WTC11 (cell line): ENCODE data around the gene SSX5. TPM values are rescaled to one million over a fixed set of nuclear protein-coding genes. Genes with fewer than 3 reads are reported as not detected.

Experiments
- ATAC-seq: fragments of 200-7000 bp; cut with Tn5 transposase; 2 replicates; pipeline ENCODE4 v1.10.0; 2021; ENCODE audit warnings: mild to moderate bottlenecking, moderate library complexity
- CTCF ChIA-PET: fragments of 300-600 bp; sonication (Branson Sonifier 250); formaldehyde crosslinking; loops from one replicate; lab custom pipeline; 2021; ENCODE audit warnings: antibody characterized with exemption; lab: Charles Lee
- POLR2A ChIA-PET: fragments of 350-600 bp; sonication (Branson Sonifier 250); formaldehyde crosslinking; loops from one replicate; lab custom pipeline; 2021; ENCODE audit warnings: antibody characterized with exemption; lab: Charles Lee
- DNase-seq: peaks from one replicate; pipeline ENCODE4 v3.0.0; 2021; ENCODE audit warnings: low spot score
- H3K27ac Mint-ChIP-seq: 2 replicates; pipeline ENCODE4 v1.8.0; 2021; ENCODE audit warnings: mixed read lengths
- H3K27me3 Mint-ChIP-seq: 2 replicates; pipeline ENCODE4 v1.8.0; 2021; ENCODE audit warnings: low read depth, mild to moderate bottlenecking, moderate library complexity, mixed read lengths
- H3K36me3 Mint-ChIP-seq: 2 replicates; pipeline ENCODE4 v1.8.0; 2021; ENCODE audit warnings: mixed read lengths
- H3K4me1 Mint-ChIP-seq: 2 replicates; pipeline ENCODE4 v1.8.0; 2022; ENCODE audit warnings: mixed read lengths
- H3K4me3 Mint-ChIP-seq: 2 replicates; pipeline ENCODE4 v1.8.0; 2021; ENCODE audit warnings: mild to moderate bottlenecking, moderate library complexity, mixed read lengths
- H3K9me3 Mint-ChIP-seq: 2 replicates; pipeline ENCODE4 v1.8.0; 2021; ENCODE audit warnings: mixed read lengths
- ATF1 ChIP-seq: sonication (generic); formaldehyde crosslinking; IDR thresholded peaks from 2 replicates; pipeline ENCODE4 v1.8.1; 2023; ENCODE audit warnings: mild to moderate bottlenecking, moderate library complexity, missing genetic modification reagents
- CBFB ChIP-seq: sonication (generic); formaldehyde crosslinking; IDR thresholded peaks from 2 replicates; pipeline ENCODE4 v1.8.1; 2022; ENCODE audit warnings: mild to moderate bottlenecking, low read depth, missing genetic modification reagents
- GRHL2 ChIP-seq: fragments of 250-450 bp; sonication (Bioruptor Pico); IDR thresholded peaks from 2 replicates; pipeline ENCODE4 v1.8.0; 2022; ENCODE audit warnings: mild to moderate bottlenecking, moderate library complexity; ENCODE audit not compliant: insufficient replicate concordance, severe bottlenecking
- IRF2 ChIP-seq: sonication (generic); formaldehyde crosslinking; IDR thresholded peaks from 2 replicates; pipeline ENCODE4 v1.8.0; 2022; ENCODE audit warnings: low read depth, missing genetic modification reagents, borderline replicate concordance
- JAZF1 ChIP-seq: fragments of 250-450 bp; sonication (Bioruptor Pico); IDR thresholded peaks from 2 replicates; pipeline ENCODE4 v1.9.0; 2021; ENCODE audit warnings: moderate library complexity, mild to moderate bottlenecking, inconsistent platforms
- MXD4 ChIP-seq: fragments of 250-450 bp; sonication (Bioruptor Pico); IDR thresholded peaks from 2 replicates; pipeline ENCODE4 v1.8.0; 2021; ENCODE audit warnings: mild to moderate bottlenecking, moderate library complexity, borderline replicate concordance
- NFATC4 ChIP-seq: fragments of 250-450 bp; sonication (Bioruptor Pico); IDR thresholded peaks from 2 replicates; pipeline ENCODE4 v1.9.0; 2021; ENCODE audit warnings: mild to moderate bottlenecking
- NR2C2 ChIP-seq: sonication (generic); formaldehyde crosslinking; IDR thresholded peaks from 2 replicates; pipeline ENCODE4 v1.8.0; 2022; ENCODE audit warnings: mild to moderate bottlenecking, missing genetic modification reagents
- OVOL2 ChIP-seq: fragments of 250-450 bp; sonication (Bioruptor Pico); IDR thresholded peaks from 2 replicates; pipeline ENCODE4 v1.9.0; 2021; ENCODE audit warnings: mild to moderate bottlenecking, borderline replicate concordance
- TCF7 ChIP-seq: sonication (generic); formaldehyde crosslinking; IDR thresholded peaks from 2 replicates; pipeline ENCODE4 v1.8.0; 2022; ENCODE audit warnings: mild to moderate bottlenecking, low read depth, missing genetic modification reagents, moderate library complexity
- TEAD1 ChIP-seq: sonication (generic); formaldehyde crosslinking; IDR thresholded peaks from 2 replicates; pipeline ENCODE4 v1.8.0; 2022; ENCODE audit warnings: mild to moderate bottlenecking, missing genetic modification reagents
- TP53 ChIP-seq: sonication (generic); formaldehyde crosslinking; IDR thresholded peaks from 2 replicates; pipeline ENCODE4 v1.8.1; 2023; ENCODE audit warnings: mild to moderate bottlenecking, missing genetic modification reagents
- ZNF138 ChIP-seq: sonication (generic); formaldehyde crosslinking; conservative IDR thresholded peaks from 2 replicates; pipeline ENCODE4 v1.8.1; 2022; ENCODE audit warnings: mild to moderate bottlenecking, moderate library complexity, missing genetic modification reagents
- ZNF232 ChIP-seq: sonication (generic); formaldehyde crosslinking; IDR thresholded peaks from 2 replicates; pipeline ENCODE4 v1.8.0; 2022; ENCODE audit warnings: mild to moderate bottlenecking, missing genetic modification reagents
- ZNF263 ChIP-seq: sonication (generic); formaldehyde crosslinking; IDR thresholded peaks from 2 replicates; pipeline ENCODE4 v1.8.1; 2022; ENCODE audit warnings: low read depth, mild to moderate bottlenecking, moderate library complexity, missing genetic modification reagents
- ZNF317 ChIP-seq: sonication (generic); formaldehyde crosslinking; IDR thresholded peaks from 2 replicates; pipeline ENCODE4 v1.8.1; 2023; ENCODE audit warnings: low read depth, mild to moderate bottlenecking, moderate library complexity, missing genetic modification reagents, borderline replicate concordance
- ZNF416 ChIP-seq: fragments of 250-450 bp; sonication (Bioruptor Pico); IDR thresholded peaks from 2 replicates; pipeline ENCODE4 v1.9.0; 2021; ENCODE audit warnings: mild to moderate bottlenecking, inconsistent platforms
- total RNA-seq: library from RNA; stranded (reverse); gene quantifications from 3 replicates; pipeline ENCODE4 v1.2.3, GENCODE V29; 2021
- TF ChIP-seq, protein P1 (sequence below): sonication (generic); formaldehyde crosslinking; IDR thresholded peaks from 2 replicates; pipeline ENCODE4 v1.8.0; 2022; ENCODE audit warnings: mild to moderate bottlenecking, missing genetic modification reagents
- TF ChIP-seq, protein P2 (sequence below): sonication (generic); formaldehyde crosslinking; IDR thresholded peaks from 2 replicates; pipeline ENCODE4 v1.8.1; 2022; ENCODE audit warnings: low read depth, mild to moderate bottlenecking, moderate library complexity, missing genetic modification reagents, borderline replicate concordance
- TF ChIP-seq, protein P3 (sequence below): sonication (generic); formaldehyde crosslinking; IDR thresholded peaks from 2 replicates; pipeline ENCODE4 v1.8.1; 2023; ENCODE audit warnings: mild to moderate bottlenecking, moderate library complexity, missing genetic modification reagents
- TF ChIP-seq, protein P4 (sequence below): sonication (generic); formaldehyde crosslinking; IDR thresholded peaks from 2 replicates; pipeline ENCODE4 v1.8.0; 2023; ENCODE audit warnings: mild to moderate bottlenecking, missing genetic modification reagents
- TF ChIP-seq, protein P5 (sequence below): sonication (generic); formaldehyde crosslinking; IDR thresholded peaks from 2 replicates; pipeline ENCODE4 v1.8.0; 2022; ENCODE audit warnings: mild to moderate bottlenecking, missing genetic modification reagents
- TF ChIP-seq, protein P6 (sequence below): sonication (generic); formaldehyde crosslinking; IDR thresholded peaks from 2 replicates; pipeline ENCODE4 v1.8.0; 2023; ENCODE audit warnings: missing genetic modification reagents

The SSX5 gene
- total RNA-seq, 1 experiment from 2014 or later: not detected

DNA sequence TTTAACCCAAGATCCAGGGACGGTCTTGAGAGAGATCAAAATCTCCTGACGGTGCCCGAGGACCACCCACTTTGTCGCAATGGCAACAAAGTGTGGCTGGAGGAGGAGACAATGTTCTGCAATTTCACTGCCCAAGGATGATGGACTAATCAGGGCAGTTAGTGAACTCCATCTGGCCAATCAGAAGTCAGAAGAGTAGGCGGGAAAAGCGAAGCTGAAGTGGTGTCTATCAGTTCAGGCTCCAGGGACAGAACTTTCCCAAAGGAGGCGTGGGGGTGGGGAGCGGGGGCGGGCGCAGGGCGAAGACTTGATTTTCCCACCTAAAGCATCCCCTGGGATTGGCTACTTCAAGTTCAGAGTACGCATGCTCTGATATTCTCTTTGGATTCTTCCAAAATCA, 40.6 kb downstream of the SSX5 start (continued):
- TF ChIP-seq CBFB (CRISPR knock-in tag) (no peak), GRHL2 (CRISPR knock-in tag) (no peak), MXD4 (CRISPR knock-in tag) (no peak), NR2C2 (CRISPR knock-in tag) (no peak)

DNA sequence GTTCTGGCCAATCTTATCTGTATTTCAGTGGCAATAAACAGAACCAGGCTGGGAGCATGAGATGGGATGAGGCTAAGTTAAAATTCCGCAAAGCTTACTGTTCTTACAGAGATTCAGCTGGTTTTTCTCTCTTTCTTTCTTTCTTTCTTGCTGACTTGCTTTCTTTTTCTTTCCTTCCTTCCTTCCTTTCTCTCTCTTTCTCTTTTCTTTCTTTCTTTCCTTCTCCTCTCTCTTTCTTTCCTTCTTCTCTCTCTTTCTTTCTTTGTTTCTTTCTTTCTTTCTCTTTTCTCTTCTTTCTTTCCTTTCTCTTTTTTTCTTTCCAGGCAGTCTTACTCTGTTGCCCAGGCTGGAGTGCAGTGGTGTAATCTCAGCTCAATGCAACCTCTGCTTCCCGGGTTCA, 41.8 kb downstream of the SSX5 start:
- no peaks in the 10 kb centered on the region for H3K4me1 Mint-ChIP-seq
- H3K27ac Mint-ChIP-seq: no peak overlapping the region
- DNase-seq: no peak
- ATAC-seq: no peak
- ChIA-PET CTCF (no interaction called here), POLR2A (no interaction called here)
- no peaks in the 10 kb centered on the region for H3K36me3 Mint-ChIP-seq
- H3K27me3 Mint-ChIP-seq: no peaks in the 10 kb centered on the region; the same call in 1 of the 2 replicates
- H3K9me3 Mint-ChIP-seq: no peaks in the 10 kb centered on the region
- TF ChIP-seq, protein P1, sequence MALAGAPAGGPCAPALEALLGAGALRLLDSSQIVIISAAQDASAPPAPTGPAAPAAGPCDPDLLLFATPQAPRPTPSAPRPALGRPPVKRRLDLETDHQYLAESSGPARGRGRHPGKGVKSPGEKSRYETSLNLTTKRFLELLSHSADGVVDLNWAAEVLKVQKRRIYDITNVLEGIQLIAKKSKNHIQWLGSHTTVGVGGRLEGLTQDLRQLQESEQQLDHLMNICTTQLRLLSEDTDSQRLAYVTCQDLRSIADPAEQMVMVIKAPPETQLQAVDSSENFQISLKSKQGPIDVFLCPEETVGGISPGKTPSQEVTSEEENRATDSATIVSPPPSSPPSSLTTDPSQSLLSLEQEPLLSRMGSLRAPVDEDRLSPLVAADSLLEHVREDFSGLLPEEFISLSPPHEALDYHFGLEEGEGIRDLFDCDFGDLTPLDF (CRISPR knock-in tag): no peak
- no peak for TF ChIP-seq NFATC4 (CRISPR knock-in tag)
- no peak for TF ChIP-seq ATF1
- TF ChIP-seq OVOL2 (CRISPR knock-in tag): no peak
- no peak for TF ChIP-seq TP53
- TF ChIP-seq, protein P2, sequence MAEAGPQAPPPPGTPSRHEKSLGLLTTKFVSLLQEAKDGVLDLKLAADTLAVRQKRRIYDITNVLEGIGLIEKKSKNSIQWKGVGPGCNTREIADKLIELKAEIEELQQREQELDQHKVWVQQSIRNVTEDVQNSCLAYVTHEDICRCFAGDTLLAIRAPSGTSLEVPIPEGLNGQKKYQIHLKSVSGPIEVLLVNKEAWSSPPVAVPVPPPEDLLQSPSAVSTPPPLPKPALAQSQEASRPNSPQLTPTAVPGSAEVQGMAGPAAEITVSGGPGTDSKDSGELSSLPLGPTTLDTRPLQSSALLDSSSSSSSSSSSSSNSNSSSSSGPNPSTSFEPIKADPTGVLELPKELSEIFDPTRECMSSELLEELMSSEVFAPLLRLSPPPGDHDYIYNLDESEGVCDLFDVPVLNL (CRISPR knock-in tag): no peak
- no peak for TF ChIP-seq TCF7 (CRISPR knock-in tag)
- no peak for TF ChIP-seq JAZF1 (CRISPR knock-in tag)
- TF ChIP-seq ZNF416 (CRISPR knock-in tag): no peak
- no peak for TF ChIP-seq IRF2 (CRISPR knock-in tag)
- TF ChIP-seq, protein P3, sequence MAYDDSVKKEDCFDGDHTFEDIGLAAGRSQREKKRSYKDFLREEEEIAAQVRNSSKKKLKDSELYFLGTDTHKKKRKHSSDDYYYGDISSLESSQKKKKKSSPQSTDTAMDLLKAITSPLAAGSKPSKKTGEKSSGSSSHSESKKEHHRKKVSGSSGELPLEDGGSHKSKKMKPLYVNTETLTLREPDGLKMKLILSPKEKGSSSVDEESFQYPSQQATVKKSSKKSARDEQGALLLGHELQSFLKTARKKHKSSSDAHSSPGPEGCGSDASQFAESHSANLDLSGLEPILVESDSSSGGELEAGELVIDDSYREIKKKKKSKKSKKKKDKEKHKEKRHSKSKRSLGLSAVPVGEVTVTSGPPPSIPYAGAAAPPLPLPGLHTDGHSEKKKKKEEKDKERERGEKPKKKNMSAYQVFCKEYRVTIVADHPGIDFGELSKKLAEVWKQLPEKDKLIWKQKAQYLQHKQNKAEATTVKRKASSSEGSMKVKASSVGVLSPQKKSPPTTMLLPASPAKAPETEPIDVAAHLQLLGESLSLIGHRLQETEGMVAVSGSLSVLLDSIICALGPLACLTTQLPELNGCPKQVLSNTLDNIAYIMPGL (CRISPR knock-in tag): no peak
- TF ChIP-seq, protein P4, sequence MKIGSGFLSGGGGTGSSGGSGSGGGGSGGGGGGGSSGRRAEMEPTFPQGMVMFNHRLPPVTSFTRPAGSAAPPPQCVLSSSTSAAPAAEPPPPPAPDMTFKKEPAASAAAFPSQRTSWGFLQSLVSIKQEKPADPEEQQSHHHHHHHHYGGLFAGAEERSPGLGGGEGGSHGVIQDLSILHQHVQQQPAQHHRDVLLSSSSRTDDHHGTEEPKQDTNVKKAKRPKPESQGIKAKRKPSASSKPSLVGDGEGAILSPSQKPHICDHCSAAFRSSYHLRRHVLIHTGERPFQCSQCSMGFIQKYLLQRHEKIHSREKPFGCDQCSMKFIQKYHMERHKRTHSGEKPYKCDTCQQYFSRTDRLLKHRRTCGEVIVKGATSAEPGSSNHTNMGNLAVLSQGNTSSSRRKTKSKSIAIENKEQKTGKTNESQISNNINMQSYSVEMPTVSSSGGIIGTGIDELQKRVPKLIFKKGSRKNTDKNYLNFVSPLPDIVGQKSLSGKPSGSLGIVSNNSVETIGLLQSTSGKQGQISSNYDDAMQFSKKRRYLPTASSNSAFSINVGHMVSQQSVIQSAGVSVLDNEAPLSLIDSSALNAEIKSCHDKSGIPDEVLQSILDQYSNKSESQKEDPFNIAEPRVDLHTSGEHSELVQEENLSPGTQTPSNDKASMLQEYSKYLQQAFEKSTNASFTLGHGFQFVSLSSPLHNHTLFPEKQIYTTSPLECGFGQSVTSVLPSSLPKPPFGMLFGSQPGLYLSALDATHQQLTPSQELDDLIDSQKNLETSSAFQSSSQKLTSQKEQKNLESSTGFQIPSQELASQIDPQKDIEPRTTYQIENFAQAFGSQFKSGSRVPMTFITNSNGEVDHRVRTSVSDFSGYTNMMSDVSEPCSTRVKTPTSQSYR (CRISPR knock-in tag): no peak
- TF ChIP-seq ZNF138 (CRISPR knock-in tag): no peak
- TF ChIP-seq, protein P5, sequence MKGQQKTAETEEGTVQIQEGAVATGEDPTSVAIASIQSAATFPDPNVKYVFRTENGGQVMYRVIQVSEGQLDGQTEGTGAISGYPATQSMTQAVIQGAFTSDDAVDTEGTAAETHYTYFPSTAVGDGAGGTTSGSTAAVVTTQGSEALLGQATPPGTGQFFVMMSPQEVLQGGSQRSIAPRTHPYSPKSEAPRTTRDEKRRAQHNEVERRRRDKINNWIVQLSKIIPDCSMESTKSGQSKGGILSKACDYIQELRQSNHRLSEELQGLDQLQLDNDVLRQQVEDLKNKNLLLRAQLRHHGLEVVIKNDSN (CRISPR knock-in tag): no peak
- TF ChIP-seq ZNF232 (CRISPR knock-in tag): no peak
- TF ChIP-seq ZNF317 (CRISPR knock-in tag): no peak
- no peak for TF ChIP-seq ZNF263 (CRISPR knock-in tag)
- TF ChIP-seq, protein P6, sequence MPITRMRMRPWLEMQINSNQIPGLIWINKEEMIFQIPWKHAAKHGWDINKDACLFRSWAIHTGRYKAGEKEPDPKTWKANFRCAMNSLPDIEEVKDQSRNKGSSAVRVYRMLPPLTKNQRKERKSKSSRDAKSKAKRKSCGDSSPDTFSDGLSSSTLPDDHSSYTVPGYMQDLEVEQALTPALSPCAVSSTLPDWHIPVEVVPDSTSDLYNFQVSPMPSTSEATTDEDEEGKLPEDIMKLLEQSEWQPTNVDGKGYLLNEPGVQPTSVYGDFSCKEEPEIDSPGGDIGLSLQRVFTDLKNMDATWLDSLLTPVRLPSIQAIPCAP (CRISPR knock-in tag): no peak
- TF ChIP-seq TEAD1: no peak
- H3K4me3 Mint-ChIP-seq: no peak overlapping the region
